GM21723 (cell line): ENCODE results near the gene CD22.
A peak's percentile ranks its signal among the peaks of the same experiment; 100 is the strongest.

ENCODE experiments used
- ATAC-seq: cut with Tn5 transposase; IDR thresholded peaks from one replicate; pipeline ENCODE4 v1.9.1; 2021; ENCODE audit warnings: mild to moderate bottlenecking, moderate library complexity; ENCODE audit not compliant: unreplicated experiment

The CD22 gene

DNA sequence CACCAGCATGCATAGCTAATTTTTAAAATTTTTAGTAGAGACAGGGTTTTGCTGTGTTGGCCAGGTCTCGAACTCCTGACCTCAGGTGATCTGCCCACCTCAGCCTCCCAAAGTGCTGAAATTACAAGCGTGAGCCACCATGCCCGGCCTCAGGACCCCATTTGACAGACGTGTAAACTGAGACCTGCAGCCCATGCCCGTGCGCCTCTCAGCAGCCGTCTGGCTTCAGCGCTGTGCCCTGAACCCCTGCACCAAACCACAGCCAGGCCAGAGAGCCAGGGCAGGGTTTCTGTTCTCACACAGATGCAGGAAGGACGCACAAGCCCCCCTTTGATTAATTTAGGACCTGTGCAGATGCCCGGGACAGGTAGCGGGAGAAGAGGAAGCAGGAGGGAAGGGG is 11.4 kb downstream of the CD22 start:
- ATAC-seq: no peak

DNA sequence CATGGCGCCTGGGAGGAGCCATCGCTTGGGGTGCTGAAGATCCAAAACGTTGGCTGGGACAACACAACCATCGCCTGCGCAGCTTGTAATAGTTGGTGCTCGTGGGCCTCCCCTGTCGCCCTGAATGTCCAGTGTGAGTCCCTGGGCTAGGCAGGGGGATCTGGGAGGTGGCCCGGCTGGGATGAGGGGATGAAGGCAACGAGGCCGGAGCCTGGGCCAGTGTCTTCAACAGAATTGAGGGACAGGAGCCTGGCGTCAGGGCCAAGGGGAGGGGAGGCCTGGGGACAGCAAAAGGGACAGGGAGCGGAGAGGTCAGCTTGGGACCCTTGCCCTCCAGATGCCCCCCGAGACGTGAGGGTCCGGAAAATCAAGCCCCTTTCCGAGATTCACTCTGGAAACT is 12.0 kb downstream of the CD22 start:
- no peak for ATAC-seq

DNA sequence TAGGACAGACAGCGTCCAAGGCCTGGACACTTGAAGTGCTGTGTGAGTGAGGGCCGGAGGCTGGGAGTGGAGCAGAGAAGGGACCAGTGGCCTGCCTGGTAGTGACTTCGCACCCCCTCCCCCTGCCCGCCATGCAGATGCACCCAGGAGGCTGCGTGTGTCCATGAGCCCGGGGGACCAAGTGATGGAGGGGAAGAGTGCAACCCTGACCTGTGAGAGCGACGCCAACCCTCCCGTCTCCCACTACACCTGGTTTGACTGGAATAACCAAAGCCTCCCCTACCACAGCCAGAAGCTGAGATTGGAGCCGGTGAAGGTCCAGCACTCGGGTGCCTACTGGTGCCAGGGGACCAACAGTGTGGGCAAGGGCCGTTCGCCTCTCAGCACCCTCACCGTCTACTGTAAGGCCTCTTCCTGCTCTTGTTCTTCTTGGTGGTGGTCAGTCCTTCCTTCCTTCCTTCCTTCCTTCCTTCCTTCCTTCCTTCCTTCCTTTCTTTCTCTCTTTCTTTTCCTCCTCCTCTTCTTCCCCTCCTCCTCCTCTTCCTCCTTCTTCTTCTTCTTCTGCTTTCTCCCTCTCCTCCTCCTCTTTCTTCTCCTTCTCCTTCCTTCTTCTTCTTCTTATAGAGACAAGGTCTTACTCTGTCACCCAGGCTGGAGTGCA is 12.7 kb downstream of the CD22 start:
- no peak for ATAC-seq

DNA sequence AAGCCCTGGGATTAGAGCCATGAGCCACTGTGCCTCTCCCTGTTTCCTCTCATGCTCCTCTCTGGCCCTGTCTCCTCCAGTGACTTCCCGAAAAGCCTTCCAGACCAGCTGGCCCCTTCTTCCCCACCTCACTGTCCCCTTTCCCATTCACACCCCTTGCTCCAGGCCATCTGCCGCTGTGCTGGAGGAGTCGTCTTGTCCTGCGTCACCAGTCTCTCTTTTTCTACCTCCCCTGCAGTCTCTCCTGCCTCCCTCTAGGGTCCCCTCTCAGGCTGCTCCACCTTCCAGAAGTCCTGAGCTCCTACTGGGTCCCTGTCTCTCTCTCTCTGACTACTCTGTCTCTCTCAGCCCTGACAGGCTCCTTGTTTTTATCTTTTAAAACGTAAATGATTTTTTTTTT is 13.4 kb downstream of the CD22 start:
- ATAC-seq: no peak

DNA sequence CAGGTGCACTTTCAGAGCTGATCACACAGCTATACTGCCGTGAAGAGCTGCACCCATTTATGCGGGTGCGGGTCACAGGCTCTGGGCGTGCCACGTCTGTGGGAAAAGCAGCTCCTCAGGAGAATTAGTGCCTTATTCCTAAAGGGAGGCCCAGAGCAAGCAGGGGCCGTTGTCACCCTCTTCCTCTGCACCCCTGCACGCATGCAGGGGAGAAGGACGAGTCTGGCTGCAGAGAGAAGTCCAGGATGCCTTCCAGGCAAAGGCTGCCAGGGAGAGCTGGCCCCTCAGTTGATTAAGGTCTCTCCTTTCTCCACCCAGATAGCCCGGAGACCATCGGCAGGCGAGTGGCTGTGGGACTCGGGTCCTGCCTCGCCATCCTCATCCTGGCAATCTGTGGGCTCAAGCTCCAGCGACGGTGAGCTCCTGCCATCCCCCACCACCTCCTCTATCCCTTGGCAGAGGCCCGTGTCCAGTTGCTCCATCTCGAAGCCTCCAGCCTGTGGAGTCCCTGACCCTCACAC is 15.6 kb downstream of the CD22 start:
- no peak for ATAC-seq

DNA sequence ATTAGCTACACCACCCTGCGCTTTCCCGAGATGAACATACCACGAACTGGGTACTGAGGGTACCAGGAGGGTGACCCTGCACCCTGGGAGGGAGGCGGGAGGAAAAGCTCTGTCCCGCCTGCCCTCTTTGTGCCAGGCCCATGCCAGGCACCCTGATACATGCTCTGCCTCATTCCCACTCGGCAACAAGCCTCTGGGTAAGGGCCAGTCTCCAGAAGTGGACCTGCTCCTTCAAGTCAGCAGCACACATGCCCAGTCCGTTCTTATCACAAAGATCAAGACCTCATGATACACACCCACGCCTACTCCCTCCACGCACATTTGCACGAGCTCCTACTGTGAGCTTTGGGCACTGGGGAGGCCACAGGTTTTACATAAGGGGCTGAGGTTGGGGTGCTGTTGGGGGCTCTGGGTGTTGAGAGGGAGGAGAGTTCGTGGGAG is 16.7 kb downstream of the CD22 start:
- no peak for ATAC-seq

DNA sequence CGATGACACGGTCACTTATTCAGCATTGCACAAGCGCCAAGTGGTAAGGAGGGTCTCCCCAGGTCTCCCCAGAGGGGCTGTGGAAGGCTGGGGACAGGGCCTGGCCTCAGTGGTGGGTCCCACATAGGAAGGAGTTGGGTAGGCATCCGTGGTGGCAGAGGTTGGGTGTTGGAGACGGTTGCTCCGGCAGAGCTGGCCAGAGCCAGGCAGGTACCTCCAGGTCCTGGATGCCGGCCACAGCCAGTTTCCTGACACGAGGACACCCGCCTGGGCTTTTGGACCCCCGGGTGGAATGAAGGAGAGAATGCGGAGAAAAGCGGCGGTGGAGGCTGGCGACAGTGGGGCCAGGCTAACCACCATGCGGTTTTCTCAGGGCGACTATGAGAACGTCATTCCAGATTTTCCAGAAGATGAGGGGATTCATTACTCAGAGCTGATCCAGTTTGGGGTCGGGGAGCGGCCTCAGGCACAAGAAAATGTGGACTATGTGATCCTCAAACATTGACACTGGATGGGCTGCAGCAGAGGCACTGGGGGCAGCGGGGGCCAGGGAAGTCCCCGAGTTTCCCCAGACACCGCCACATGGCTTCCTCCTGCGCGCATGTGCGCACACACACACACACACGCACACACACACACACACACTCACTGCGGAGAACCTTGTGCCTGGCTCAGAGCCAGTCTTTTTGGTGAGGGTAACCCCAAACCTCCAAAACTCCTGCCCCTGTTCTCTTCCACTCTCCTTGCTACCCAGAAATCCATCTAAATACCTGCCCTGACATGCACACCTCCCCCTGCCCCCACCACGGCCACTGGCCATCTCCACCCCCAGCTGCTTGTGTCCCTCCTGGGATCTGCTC is 17.4 kb downstream of the CD22 start:
- ATAC-seq: no peak

DNA sequence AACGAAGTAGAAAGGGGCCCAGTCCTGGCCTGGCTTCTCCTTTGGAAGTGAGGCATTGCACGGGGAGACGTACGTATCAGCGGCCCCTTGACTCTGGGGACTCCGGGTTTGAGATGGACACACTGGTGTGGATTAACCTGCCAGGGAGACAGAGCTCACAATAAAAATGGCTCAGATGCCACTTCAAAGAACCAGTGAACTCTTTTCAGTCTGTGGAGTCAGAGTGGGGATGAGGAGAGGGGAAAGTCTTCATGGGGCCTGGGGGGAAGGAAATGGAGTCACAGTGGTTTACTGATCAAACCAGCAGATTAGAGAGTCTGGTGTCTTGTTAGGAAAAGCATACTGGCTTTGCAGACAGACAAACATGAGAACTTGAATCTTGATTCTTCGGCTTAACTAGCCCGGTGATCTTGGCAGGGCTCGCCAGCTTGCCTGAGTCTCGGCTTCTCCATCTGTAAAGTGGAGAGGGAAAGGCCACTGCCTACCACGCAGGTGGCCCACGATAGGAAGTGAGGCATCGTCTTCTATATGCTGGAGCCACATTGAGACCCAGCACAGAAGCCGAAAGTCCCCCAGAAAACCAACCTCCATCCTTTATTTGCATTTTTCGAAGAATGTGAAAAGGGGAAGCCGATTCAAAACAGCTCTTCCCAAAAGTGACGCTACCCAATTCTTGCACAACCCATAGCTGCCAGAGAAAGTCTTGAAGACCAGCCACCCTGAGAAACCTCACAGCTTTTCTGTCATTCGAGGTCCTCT is 18.4 kb downstream of the CD22 start, which contains the start of gene FFAR1:
TSS of gene FFAR1 (plus strand) at position 732 of the 759 bp plus-strand sequence. CDS start 3,650 bp downstream, outside the sequence.
- peak; percentile 61 for ATAC-seq

DNA sequence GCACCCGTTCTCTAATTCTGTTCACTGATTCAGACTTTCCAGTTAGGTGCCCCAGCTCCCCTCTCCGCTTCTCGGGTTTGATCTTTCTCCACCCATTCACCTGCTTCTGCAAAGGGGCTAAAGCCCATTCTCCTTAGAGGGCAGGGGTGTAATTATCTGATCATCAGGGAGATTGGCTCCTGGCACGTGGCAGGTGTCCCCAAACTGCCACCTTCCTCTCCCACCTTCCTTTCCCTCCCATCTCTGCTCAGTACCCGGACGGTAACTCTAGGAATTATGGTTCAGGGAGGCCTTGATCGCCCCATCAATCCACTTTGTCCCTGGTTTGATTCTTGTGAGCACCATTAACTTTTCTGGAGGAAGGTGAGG is 18.9 kb downstream of the CD22 start:
- no peak for ATAC-seq

DNA sequence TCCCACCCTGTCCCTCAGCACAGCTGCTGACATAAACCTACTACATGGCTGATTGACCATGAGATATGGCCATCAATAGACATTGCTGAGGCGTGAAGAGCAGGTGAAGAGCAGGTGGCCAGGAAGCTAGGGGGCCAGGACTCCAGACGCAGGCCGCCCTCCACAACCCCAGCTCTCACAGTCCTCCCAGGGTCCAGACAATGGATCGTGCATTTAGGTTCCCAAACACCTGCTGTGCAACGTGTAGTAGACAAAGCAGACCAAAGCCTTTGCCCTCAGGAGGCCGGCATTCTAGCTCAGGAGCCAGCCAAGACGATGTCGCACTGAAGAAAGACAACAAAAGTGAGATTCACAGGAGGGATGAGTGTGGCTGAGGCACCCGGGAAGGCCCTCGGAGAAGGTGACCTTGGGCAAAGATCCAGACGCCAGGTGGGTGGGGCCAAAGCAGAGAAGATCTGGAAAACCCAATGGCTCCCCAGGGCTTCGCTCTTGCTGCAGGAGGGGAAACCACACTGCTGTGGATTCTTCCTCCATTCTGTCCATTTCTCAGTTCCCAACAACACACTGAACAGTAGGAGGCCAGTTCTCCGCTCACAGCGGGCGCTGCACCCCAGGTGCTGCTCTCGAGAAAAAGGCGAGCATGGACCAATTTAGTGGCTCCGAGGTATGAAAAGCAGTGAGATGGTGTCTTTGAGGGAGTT is 20.1 kb downstream of the CD22 start:
- no peak for ATAC-seq

DNA sequence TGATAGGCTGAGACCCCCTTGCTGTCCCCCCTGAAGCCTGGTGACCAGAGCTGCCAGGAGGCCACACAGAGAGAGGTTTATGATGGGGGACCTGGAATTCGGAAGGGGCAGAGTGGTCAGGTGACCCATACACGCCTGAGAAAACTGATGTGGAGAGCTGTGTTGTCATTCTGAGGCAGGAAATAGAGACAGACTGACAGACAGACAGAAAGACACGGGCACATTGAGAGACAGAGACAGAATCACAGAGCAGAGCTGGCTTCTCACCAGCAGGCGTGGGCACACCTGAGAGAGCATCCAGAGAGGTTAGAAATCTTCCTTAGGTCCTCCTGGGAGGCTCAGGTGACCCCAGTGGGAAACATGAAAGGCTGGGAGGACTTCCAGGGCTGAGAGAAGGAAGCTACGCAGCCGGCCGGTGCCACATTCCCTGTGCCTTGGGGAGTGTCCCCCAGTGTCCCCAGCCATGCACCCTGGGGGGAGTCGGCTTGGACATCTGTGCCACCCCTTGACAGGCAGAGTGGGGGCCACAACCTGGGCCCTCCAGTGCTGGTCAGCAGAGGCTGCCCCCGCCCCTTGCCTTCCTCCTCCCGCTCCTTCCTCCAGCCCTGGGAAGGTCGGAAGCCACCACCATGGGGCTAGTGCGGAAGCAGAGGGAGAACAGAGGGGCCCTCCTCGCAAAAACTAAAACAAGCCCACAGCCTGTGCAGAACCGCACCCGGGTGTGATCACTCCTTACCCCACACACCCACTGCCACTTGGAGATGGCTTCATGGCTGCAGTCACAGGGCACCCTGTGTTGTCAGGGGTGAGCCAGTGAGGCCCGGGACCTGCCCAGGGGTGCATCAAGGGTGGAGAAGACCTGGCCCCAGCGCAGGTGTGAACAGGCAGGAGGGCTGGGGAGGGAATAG is 20.9 kb downstream of the CD22 start:
- ATAC-seq: no peak

DNA sequence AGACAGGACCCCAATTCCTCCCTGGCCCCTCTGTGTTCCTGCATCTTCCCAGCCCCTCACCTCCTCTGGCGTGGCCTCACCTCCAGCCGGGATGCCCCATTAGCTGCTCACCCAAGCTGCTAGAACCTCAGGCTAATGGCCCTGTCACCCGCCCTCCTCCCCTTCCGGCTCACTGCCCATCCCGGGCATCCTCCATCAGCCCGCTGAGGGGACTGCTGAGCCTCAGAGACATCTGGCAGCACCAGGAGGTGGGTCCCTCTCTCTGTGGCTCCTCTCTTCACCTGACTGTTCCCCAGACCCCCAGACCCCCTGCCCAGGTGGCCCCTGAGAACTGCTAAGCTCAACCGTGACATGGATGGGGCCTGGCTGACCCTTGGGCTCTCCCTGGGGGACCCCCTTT is 21.6 kb downstream of the CD22 start:
- ATAC-seq: no peak

DNA sequence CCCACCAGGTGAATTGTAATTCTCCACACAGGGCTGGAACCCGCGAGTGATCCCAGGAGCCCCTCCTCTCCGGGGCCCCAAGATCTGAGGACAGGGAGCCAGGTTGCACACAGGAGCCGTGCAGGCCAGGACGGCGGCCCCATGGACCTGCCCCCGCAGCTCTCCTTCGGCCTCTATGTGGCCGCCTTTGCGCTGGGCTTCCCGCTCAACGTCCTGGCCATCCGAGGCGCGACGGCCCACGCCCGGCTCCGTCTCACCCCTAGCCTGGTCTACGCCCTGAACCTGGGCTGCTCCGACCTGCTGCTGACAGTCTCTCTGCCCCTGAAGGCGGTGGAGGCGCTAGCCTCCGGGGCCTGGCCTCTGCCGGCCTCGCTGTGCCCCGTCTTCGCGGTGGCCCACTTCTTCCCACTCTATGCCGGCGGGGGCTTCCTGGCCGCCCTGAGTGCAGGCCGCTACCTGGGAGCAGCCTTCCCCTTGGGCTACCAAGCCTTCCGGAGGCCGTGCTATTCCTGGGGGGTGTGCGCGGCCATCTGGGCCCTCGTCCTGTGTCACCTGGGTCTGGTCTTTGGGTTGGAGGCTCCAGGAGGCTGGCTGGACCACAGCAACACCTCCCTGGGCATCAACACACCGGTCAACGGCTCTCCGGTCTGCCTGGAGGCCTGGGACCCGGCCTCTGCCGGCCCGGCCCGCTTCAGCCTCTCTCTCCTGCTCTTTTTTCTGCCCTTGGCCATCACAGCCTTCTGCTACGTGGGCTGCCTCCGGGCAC is 22.6 kb downstream of the CD22 start:
- no peak for ATAC-seq

DNA sequence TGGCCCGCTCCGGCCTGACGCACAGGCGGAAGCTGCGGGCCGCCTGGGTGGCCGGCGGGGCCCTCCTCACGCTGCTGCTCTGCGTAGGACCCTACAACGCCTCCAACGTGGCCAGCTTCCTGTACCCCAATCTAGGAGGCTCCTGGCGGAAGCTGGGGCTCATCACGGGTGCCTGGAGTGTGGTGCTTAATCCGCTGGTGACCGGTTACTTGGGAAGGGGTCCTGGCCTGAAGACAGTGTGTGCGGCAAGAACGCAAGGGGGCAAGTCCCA is 23.1 kb downstream of the CD22 start:
- ATAC-seq: no peak

DNA sequence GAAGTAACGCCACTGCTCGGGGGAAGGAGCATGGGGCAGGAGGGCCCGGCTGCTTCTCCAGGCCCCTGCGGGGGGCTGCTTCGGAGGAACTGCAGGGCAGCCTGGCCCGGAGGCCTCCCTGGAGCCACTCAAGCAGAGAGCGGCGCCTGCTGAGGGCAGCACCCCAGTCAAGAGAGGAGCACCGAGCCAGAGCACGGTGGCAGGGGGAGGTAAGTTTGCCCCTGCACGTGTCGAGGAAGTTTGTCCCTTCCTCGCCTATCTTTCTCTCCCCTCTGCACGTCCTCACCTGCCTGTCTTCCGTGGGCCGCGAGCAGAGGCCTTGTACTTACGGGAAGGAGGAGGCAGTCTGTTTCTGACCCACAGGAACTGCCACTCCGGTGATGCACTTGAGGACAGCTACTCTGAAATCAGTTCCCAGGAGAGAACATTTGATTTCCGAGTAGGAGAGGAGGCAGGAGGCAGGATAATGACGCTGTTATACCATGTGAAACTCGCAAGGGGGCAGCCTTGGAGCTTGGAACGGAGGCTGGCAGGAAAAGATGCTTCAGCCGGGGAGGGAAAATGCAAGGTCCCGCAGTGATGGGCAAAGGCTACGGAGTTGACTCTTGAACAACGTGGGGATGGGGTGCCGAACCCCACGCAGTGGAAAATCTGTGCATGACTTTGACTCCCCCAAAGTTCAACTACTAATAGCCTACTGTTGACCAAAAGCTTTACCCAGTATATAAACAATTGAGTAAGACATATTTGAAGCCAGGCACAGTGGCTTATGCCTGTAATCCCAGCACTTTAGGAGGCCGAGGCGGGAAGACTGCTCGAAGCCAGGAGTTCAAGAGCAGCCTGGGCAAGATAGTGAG is 23.7 kb downstream of the CD22 start:
- no peak for ATAC-seq

DNA sequence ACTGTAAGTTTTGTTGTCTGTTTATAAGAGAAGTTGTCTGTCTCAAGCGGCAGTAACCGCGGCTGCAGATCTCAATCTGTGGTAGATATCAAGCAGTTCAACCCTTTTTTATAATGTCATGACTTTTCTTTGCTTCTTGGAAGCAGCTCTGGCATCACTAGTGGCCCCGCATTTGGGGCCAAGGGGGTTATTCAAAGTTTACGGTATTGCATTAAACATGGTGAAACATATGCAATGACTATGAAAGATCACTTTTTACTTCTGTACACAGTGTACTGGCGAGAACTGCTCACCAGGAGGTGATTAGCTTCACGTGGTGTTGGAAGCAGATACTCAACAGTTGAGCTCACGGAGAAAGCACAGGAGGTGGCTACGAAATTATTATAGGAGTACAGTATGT is 24.6 kb downstream of the CD22 start:
- no peak for ATAC-seq

DNA sequence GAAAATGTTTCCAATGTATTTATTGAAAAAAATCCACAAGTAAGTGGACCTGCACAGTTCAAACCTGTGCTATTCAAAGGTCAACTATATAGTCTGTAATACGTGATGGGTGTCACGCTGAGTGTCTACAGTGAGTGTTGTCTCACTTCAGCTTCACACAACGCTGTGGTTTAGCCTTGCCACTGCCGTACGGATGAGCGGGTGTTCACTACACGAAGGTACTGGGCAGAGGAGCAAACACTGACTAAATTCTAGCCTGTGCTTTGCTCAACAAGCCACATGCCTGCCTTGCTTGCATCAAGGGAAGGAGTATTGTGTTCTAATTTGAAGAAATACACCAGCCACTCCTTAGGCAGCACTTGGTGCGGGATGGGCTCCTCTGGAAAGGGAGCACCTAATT is 25.9 kb downstream of the CD22 start:
- no peak for ATAC-seq

DNA sequence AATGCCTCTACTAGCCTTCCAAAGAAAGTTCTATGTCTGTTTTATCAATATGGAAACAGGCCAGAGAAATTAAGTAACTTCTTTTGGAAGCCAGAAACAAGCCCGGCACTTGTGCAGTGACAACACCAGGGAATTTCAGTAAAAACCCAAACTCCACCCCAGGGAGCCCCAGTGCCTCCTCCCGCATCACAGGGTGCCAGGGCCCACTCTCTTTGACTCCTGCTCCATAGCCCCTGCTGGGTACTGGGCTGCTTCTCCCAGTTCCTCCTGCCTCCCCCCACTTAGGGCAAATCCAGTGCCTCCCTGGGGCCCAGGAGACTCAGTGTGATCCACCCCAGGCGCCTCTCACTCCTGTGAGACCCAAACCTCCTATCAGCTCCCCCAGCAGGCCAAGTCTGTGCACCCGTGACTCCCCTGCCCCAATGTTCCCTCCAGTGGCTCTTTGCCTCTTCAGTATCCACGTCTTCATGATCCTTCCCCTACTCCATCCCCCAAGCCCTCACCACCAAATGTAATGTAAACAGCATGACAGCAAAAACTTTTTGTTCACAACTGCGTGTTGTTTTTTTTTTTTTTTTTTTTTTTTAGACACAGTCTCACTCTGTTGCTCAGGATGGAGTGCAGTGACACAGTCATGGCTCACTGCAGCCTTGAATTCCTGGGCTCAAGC is 26.9 kb downstream of the CD22 start:
- no peak for ATAC-seq
